ENCODE results near the gene PLEKHM2.

Gene PLEKHM2

DNA sequence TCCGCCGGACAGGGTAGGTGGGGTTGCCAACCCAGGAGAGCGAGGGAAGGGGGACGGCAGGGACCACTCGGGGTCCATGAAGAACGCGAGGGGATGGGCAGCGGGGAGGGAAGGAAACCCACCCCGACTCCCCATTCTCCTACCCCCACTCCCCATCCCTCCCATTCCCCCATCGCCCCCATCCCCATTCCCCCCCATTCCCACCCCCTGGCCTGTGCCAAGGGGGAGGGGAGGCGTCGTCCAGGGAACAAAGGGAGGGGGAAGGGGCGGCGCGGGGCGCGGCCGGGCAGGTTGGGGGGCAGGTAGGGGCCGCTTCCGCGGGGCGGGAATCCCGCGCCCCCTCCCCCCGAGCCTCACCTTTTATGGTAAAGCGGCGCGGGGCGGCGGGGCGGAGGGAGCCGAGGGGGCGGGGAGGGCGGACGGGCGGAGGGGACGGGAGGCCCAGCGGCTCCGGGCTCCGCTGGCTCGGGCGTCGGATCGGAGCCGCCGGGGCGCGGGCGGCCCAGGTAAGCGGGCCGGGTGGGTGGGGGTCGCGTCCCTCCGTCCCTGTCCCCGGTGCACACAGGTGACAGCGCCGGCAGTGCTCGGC is 74.3 kb downstream of the PLEKHM2 start, which contains the start of gene FBLIM1:
Gene FBLIM1, plus strand, starts transcription at position 453 of the 589 bp plus-strand sequence. CDS start 6,189 bp downstream, outside the sequence.
- no peak for DNase-seq (ENCODE audit: low read depth)

DNA sequence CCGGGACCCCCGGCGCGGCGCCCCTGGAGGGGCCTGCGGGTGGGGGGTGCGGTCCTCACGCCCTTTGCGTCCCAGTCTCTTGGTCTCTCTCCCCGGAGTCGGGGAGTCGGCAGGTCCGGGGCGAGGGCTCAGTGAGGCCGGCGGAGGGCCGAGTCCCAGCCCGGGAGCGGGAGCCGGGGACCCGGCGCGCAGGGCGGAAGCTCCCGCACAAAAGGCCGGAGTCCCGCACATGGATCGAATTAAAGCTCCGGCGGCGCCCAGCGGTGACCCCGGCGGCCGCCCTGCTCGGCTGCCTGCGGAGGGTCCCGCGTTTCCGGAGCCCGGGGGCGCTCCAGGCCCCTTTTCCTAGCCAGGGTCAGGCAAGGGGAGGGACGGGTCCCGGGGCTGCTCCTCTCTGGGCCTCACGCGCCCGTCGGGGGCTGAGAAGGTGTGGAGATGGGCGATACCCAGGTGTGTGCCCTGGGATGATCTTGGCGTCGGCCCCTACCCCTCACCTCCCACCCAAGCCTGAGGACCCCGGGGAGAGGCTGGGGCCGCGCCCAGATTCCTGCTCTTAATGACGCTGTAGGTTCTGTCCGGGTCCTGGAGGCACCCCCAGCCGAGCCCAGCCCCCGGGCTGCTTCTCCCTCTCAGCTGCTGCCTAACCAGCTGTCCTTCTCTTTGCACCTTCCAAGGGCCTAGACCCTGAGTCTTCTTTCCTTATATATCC is 75.0 kb downstream of the PLEKHM2 start:
- no peak for DNase-seq (ENCODE audit: low read depth)

DNA sequence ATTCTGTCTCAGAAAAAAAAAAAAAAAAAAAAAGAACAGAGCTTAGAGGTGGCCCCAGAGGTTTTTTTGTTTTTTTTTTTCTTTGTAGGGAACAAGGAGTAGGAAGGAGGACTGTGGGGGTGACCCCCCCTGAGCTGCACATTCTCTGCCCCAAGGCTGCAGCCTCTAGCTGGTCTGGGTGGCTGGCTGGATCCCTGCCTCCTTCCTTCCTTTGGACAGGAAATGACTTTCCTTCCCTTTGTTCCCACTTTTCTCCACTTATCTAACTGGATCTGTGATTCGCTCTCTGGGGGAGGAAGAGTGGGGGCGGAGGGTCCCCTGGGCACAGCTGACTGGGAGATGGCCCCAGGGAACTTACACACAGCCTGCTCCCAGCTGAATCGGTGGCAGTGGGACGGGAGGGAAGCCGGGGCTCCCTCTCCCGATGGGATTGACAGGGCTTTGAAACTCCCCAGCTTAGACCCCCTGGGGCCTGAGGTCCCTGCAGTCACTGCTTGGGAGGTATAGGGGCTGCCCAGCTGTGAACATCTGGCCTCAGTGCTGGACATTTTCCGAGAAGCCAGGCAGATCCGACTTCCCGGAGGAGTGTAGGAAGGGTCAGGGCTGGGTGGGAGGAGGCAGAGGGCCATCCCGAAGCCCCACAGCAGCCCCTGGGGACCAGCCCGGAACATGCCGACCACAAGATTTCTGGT is 76.5 kb downstream of the PLEKHM2 start:
- no peak for DNase-seq (ENCODE audit: low read depth)

DNA sequence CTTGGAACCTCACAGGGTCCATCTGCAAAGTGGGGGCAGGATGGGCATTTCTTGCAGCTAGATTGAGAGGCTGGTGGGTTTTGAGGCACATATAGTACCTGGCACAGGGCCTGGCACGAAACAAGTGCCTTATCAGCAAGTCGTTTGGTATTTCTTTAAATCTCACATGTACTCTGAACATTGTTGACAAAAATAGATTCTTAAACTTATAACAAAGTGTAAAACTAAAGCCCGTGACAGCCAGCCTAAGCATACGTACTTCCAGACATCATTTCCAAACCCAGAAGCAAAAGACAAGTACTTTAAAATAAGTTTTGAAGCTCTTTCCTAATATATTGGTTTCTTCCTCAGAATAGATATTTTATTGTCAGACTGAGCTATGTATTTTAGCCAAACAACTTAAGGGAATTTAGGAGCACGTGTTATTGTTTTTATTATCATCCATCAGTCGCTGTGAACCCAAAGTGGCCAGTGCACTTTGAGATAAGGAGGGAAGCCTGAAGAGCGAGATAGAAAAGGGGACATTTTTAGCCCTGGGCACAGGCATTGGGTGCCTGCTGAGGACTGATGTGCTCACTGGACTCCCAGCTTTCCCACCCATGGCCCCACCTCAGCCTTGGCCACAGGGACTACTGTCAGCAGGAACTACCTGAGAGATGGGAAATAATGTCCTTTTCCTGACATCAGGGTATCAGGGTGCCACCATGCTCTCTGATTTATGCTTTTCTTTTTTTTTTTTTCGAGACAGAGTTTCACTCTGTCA is 77.4 kb downstream of the PLEKHM2 start:
- DNase-seq (ENCODE audit: low read depth) = no peak

DNA sequence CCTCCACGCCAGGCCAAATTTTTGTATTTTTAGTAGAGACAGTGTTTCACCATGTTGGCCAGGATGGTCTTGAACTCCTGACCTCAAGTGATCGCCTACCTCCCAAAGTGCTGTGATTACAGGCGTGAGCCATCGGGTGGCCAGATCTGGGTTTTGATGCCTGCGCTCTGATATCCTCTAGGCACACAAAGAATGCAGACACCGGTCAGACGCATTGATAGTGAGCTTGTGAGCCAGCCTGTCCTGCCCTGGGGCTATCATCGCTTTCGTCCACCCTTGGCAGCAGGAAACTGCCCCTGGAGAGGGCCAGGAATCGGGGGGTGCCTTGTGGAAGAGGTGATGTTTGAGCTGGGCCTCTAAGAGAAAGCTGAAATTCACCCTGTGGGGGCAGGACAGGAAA is 78.4 kb downstream of the PLEKHM2 start:
- DNase-seq (ENCODE audit: low read depth) = no peak

DNA sequence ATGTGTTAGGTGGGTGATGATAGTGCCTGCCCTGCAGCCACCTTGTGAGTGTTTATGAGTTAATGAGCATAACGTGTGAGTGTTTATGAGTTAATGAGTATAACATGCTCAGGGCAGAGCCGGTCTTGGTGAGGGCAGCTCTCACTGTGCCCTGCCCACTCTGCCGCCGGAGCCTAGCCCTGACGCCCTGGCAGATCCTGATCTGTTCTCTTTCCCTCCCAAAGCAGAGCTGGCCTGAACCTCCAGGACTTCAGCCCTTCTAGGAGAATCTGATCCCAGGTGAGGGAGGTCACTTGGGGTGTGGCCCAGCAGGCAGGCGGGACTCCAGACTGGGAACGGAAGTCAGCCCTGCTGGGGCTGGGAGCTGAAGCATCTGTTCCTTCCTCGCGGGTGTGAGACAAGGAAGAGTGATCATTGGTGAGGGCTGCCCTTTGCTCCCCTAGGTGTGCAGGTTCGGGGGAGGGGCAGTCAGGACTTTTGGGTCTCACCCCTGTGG is 80.2 kb downstream of the PLEKHM2 start:
- no peak for DNase-seq (ENCODE audit: low read depth)

DNA sequence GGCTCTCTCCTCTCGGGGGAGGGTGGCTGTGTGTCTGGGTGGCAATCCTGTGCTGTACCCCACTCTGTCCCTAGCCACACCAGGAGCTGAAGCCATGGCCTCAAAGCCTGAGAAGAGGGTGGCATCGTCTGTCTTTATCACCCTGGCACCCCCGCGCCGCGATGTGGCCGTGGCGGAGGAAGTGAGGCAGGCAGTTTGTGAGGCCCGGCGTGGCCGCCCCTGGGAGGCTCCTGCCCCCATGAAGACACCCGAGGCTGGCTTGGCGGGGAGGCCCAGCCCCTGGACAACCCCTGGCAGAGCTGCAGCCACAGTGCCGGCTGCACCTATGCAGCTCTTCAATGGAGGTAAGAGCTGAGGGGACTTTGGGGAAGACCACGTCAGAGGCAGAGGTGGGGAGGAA is 80.8 kb downstream of the PLEKHM2 start:
- DNase-seq (ENCODE audit: low read depth) = no peak

DNA sequence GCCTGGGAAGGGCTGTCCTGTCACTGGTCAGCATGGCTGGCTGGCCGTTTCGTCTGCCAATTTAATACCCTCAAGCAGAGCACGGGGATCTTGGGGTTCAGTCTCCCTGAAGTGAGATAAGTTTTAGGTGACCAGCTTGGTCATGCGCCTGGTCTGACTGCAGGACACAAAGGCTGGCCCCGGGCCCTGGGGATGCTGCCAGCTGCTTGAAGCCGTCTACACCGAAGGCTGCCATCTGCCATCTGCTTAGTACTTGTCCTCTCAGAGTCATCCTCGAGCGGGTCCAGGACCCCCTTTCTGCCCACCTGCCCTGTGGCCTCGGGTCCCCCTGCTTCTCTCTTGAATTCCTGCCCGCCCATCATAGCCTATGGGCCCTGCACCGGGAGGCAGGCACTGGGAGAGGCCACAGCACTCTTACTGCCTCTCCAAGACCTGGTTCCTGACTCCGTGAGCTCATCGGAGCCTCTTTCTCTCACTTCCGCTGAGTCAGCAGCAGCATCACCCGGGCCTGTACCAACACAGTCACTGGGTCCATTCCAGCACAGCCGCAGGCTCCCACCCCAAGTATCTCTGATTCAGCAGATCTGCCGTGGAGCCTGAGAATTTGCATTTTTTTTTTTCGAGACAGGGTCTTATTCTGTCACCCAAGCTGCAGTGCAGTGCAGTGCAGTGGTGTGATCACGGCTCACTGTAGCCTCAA is 81.5 kb downstream of the PLEKHM2 start:
- DNase-seq (ENCODE audit: low read depth) = no peak

DNA sequence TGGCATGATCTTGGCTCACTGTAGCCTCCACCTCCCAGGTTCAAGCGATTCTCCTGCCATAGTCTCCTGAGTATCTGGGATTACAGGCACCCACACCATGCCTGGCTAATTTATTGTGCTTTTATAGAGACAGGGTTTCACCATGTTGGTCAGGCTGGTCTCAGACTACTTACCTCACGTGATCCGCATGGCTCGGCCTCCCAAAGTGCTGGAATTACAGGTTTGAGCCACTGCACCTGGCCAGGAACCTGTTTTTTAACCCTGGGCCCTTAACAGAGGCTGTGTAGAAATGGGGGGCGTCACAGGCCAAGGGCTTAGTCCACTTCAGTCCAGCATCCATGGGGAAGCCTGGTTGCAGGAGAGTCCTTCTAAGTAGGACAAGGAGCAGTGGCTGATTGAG is 83.8 kb downstream of the PLEKHM2 start:
- no peak for DNase-seq (ENCODE audit: low read depth)

DNA sequence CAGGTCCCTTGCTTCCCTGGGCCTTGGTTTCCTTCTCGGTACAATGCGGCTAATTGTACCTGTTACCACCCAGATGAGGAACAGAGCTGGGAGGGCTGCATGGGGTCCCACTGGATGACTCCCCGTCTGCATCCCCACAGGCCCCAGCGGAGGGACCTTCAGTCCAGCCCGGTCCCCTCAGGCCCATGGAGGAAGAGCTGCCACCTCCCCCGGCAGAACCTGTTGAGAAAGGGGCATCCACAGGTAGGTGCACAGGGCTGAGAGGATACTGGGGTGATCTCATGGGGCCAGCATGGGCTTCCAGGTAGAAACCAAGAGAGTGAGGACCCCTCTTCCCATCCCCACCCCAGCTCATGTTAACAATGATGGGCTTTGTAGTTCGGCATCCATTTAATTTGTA is 84.3 kb downstream of the PLEKHM2 start:
- no peak for DNase-seq (ENCODE audit: low read depth)

DNA sequence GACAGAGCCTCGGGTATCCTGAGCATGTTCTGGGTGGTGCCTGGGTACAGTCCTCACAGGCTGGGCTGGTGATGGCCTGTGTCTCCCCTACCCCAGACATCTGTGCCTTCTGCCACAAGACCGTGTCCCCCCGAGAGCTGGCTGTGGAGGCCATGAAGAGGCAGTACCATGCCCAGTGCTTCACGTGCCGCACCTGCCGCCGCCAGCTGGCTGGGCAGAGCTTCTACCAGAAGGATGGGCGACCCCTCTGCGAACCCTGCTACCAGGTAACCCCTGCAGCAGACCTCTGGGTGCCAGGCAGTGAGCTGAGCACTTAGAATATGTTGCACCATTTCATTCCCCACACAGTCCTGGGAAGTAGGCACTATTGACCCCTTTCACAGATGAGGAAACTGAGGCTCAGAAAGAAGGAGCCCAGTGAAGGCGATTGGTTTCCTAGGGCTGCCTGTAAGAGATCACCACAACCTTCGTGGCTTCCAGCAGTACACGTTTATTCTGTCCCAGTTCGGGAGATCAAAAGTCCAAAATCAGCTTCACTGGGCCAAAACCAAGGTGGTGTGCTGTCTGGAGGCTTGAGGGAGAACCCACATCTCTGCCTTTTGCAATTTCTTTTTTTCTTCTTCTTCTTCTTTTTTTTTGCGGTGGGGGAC is 86.3 kb downstream of the PLEKHM2 start:
- DNase-seq (ENCODE audit: low read depth) = no peak

DNA sequence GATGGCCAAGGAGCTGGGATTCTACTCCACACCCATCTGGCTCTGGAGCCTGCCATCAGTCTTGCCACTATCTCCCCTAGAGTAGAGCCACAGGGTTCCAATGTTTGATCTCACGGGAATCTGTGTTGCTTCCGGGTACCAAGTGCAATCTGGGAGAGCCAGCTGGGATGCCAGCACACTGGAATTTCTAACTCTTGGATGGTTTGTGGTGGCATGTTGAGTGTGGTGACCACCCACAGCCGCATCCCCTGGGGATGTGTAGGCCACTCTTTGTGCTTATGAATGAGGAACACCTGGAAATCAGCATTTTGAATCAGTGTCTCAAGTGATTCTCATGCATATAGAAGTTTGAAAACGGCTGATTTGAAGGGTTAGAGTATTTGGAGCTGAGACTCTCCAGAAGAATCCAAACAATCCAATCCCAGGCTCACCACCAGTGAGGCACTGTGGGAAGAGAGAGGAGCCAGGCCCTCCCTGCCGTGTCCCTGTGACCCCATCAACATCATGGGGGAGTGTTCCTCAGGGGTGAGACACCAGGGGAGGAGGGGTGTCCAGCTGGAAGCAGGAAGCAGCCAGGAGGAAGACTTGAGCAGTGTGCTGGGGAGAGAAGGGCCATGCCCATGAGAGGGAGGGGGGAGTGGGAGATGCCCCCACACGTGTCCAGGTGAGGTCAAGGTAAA is 87.9 kb downstream of the PLEKHM2 start:
- no peak for DNase-seq (ENCODE audit: low read depth)

DNA sequence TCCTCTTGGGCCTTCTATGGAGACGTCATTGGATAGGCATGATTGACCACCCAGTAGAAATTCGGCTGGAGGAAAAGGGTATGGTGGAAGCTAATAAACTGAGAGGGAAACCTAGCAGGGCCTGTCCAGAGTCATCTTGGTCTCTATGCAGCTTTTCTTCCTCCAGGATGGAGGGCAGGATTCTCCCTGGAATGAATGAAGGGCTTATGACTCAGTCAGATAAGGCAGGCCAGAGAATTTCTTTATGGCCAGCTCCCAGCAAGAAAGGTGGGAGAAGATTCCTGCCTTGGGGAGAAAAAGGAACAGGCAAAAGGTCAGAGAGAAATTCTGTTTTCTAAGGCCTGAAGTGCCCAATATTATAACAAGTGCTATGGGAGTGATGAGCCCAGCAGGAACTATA is 91.6 kb downstream of the PLEKHM2 start:
- DNase-seq (ENCODE audit: low read depth) = no peak

DNA sequence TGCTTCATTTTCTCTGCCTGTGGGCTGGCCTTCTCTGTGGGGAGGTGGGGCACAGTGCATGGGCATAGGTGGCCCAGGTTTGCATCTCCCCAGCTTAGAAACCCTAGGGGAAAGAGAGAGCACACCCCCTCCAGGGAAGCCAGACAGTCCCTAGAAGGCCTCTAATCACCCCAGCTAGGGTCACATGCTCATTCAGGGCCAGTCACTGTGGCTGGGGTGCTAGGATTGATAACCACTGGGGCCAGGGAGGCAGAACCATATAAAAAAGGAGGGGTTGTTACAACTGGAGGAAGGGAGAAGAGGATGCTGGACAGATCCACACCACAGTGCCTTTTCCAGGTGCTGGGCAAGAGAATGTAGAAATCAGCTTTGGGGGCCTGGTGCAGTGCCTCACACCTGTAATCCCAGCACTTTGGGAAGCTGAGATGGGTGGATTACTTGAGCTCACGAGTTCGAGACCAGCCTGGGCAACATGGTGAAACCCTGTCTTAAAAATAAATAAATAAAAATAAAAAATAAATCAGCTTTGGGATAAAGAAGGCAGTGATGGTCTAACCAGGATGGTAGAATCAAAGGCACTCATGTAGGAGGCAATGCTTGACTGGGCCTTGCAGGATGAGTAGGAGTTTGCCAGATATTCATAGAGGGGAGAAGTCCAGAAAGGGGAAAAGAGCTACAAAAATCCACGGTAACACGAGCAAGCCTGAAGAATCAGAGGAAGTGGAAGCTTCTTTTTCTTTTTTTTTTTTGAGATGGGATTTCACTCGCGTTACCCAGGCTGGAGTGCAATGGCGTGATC is 94.0 kb downstream of the PLEKHM2 start:
- no peak for DNase-seq (ENCODE audit: low read depth)
